Ishikawa (cell line): ENCODE measurements around the gene ABCA1.
A peak's percentile ranks its signal among the peaks of the same experiment; 100 is the strongest.

ENCODE experiments used
- CEBPB ChIP-seq: IDR thresholded peaks from 2 replicates; pipeline ENCODE4 v1.6.1; 2012
- CREB1 ChIP-seq: IDR thresholded peaks from 2 replicates; pipeline ENCODE4 v1.6.1; 2012; ENCODE audit warnings: low read depth
- EGR1 ChIP-seq: IDR thresholded peaks from 2 replicates; pipeline ENCODE4 v1.6.1; 2012
- EP300 ChIP-seq: IDR thresholded peaks from 2 replicates; pipeline ENCODE4 v1.6.1; 2012; ENCODE audit warnings: borderline replicate concordance
- FOXM1 ChIP-seq: IDR thresholded peaks from 2 replicates; pipeline ENCODE4 v1.6.1; 2012; ENCODE audit warnings: low read depth, borderline replicate concordance
- NFIC ChIP-seq: IDR thresholded peaks from 2 replicates; pipeline ENCODE4 v1.6.1; 2012
- RAD21 ChIP-seq: IDR thresholded peaks from 2 replicates; pipeline ENCODE4 v1.6.1; 2012; ENCODE audit warnings: low read depth
- TAF1 ChIP-seq: IDR thresholded peaks from 2 replicates; pipeline ENCODE4 v1.6.1; 2012; ENCODE audit warnings: low read depth, mild to moderate bottlenecking
- TCF12 ChIP-seq: IDR thresholded peaks from 2 replicates; pipeline ENCODE4 v1.6.1; 2012; ENCODE audit warnings: low read depth
- TEAD4 ChIP-seq: IDR thresholded peaks from 2 replicates; pipeline ENCODE4 v1.6.1; 2012
- YY1 ChIP-seq: IDR thresholded peaks from 2 replicates; pipeline ENCODE4 v1.6.1; 2012; ENCODE audit warnings: low read depth
- ZBTB7A ChIP-seq: IDR thresholded peaks from 2 replicates; pipeline ENCODE4 v1.6.1; 2012; ENCODE audit warnings: low read depth
- TF ChIP-seq, protein P1 (sequence below): IDR thresholded peaks from 2 replicates; pipeline ENCODE4 v1.6.1; 2012
- TF ChIP-seq, protein P2 (sequence below): IDR thresholded peaks from 2 replicates; pipeline ENCODE4 v1.6.1; 2012
- TF ChIP-seq, protein P3 (sequence below): IDR thresholded peaks from 2 replicates; pipeline ENCODE4 v1.6.1; 2012; ENCODE audit warnings: low read depth, mild to moderate bottlenecking

The ABCA1 gene

DNA sequence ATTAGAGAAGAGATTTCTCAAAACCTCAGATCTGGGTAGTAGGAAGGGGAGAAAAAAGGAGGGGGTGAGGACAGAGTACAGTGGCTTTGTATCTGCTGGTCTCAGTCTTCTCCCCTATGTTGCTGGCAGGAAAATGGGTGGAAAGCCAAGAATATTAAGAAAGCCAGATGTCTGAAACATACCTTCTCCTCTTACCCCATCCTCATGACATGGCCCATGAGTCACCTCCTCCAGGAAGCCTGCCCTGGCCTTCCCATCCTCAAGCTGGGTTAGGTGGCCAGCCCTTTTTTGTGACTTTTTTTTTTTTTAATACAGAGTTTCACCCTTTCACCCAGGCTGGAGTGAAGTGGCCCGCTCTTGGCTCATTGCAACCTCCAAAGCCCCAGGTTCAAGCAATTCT, 61.8 kb downstream of the ABCA1 start:
- TF ChIP-seq CREB1 (no peak), ZBTB7A (no peak), TEAD4 (no peak), FOXM1 (no peak), RAD21 (no peak), TCF12 (no peak), NFIC (no peak), TAF1 (no peak)
- TF ChIP-seq, protein P1, sequence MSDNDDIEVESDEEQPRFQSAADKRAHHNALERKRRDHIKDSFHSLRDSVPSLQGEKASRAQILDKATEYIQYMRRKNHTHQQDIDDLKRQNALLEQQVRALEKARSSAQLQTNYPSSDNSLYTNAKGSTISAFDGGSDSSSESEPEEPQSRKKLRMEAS = no peak
- TF ChIP-seq, protein P2, sequence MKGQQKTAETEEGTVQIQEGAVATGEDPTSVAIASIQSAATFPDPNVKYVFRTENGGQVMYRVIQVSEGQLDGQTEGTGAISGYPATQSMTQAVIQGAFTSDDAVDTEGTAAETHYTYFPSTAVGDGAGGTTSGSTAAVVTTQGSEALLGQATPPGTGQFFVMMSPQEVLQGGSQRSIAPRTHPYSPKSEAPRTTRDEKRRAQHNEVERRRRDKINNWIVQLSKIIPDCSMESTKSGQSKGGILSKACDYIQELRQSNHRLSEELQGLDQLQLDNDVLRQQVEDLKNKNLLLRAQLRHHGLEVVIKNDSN = no peak

DNA sequence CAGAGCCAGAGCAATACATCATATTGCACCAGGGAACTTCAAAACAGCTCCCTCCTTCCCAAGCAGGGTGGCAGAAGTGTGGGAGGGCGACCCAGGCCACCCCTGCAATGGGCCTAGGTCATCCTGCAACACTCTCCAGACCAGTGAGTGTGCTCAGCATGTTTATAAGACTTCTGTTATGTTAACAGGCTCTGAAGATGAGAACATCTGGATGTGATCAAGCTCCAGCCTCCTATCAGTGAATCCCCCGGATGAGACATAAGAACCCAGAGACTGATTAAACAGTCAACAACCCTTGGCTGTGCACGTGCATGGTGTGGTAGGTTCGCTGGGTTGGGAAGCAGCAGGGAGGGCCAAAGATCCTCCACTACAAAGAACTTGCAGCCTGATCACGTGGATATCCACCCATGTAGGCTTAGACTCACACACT, 63.3 kb downstream of the ABCA1 start:
- TF ChIP-seq NFIC = no peak
- no peak for TF ChIP-seq TEAD4
- no peak for TF ChIP-seq YY1
- TF ChIP-seq CEBPB = no peak
- TF ChIP-seq, protein P1 = no peak

DNA sequence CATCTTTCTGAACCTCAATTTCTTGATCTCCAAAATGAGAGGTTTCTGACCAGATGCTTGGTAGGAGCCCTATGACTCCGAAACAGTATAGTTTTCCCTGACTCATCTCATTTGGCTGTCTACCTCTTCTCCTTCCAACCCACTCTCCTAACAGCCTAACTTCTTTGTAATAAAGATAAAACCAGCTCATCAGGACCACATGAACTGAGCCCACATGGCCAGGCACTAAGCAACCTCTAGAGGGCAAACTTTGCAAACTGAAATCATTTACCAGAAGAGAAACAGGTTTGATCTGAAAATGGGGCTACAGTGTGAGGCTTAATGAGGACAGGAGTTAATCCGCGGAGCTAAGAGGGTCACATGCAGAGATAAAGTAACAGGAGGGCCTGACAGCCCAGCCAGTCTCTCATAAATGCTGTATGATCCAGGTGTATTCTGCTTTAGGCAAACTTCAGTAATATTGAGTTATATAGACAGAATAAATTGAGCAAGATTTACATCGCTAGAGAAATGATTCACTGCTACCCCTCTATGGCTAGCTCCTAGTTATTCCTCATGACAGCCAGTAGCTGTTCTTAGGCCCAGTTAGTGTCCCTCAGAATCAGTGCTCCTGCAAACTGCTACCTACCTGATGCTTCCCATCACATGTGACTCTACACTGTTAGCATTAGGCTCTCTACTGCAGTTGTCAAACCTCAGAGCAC, 64.6 kb downstream of the ABCA1 start:
- TF ChIP-seq, protein P2 = 0 out of 2 replicates have a peak, but pooled peaks have one; percentile 14
- TF ChIP-seq EGR1 (no peak), RAD21 (peak; percentile 96)
- TF ChIP-seq, protein P1 = peak; percentile 47; the same call in 1 of the 2 replicates

DNA sequence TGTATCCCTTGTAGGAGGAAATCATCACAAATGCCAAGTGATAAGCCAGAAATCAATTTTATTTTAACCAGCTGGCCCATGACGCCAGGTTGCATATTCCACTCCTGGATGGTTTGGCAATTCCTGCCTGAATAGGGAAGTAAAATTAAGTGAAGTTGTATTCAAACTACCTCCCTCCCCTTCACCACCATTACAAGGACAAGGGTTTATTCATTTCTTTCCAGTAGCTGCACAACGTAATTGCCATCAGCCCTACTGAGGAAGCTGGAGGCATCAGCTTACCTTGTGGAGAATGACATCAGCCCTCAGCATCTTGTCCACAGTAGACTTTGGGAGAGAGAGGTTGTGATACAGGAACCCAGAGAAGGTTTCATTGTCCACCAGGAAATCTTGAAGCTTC, 66.6 kb downstream of the ABCA1 start:
- TF ChIP-seq, protein P2 = no peak
- TF ChIP-seq TEAD4 (no peak), NFIC (no peak)
- TF ChIP-seq, protein P3, sequence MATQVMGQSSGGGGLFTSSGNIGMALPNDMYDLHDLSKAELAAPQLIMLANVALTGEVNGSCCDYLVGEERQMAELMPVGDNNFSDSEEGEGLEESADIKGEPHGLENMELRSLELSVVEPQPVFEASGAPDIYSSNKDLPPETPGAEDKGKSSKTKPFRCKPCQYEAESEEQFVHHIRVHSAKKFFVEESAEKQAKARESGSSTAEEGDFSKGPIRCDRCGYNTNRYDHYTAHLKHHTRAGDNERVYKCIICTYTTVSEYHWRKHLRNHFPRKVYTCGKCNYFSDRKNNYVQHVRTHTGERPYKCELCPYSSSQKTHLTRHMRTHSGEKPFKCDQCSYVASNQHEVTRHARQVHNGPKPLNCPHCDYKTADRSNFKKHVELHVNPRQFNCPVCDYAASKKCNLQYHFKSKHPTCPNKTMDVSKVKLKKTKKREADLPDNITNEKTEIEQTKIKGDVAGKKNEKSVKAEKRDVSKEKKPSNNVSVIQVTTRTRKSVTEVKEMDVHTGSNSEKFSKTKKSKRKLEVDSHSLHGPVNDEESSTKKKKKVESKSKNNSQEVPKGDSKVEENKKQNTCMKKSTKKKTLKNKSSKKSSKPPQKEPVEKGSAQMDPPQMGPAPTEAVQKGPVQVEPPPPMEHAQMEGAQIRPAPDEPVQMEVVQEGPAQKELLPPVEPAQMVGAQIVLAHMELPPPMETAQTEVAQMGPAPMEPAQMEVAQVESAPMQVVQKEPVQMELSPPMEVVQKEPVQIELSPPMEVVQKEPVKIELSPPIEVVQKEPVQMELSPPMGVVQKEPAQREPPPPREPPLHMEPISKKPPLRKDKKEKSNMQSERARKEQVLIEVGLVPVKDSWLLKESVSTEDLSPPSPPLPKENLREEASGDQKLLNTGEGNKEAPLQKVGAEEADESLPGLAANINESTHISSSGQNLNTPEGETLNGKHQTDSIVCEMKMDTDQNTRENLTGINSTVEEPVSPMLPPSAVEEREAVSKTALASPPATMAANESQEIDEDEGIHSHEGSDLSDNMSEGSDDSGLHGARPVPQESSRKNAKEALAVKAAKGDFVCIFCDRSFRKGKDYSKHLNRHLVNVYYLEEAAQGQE = no peak

DNA sequence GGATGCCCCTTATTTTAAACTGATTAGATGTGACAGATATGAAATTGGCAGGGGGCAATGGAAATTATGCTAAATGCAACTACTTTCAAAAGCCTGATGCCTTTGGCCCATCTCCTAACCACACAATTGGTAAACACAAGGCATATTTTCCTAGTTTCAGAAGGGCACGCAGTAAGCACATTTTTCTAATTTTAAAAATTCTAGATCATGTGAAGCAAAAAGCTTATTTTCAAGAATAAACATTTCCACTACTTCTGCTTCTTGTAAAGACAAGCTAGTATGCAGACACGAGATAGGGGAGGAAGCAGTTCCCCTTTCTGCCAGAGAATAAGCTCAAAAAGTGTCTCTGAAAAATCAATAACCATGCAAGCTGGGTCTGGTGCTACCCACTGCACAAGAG, 67.7 kb downstream of the ABCA1 start:
- no peak for TF ChIP-seq RAD21
- TF ChIP-seq, protein P2 = no peak
- TF ChIP-seq NFIC = no peak
- TF ChIP-seq TEAD4 = no peak
- no peak for TF ChIP-seq ZBTB7A
- TF ChIP-seq, protein P1 = no peak
- no peak for TF ChIP-seq TCF12
- TF ChIP-seq TAF1 = no peak
- TF ChIP-seq YY1 = no peak
- TF ChIP-seq CREB1 = no peak
- TF ChIP-seq, protein P3 = no peak
- no peak for TF ChIP-seq EGR1
- no peak for TF ChIP-seq CEBPB
- no peak for TF ChIP-seq EP300
- TF ChIP-seq FOXM1 = no peak
